ENCODE data around the gene LBP.

- TF ChIP-seq CTCF (conservative IDR thresholded peaks at IDR 0.05; ENCODE audit: low read depth in 2 of 2), result no peak
- TF ChIP-seq REST (IDR thresholded peaks at IDR 0.05; ENCODE audit: unreplicated experiment), result no peak
- TF ChIP-seq EZH2 (IDR thresholded peaks at IDR 0.05; ENCODE audit: low read depth, unreplicated experiment), result no peak
- no peak for TF ChIP-seq CREB1 (CRISPR knock-in tag; IDR thresholded peaks at IDR 0.05; ENCODE audit: low read depth)
- no peak for TF ChIP-seq POLR2AphosphoS5 (IDR thresholded peaks at IDR 0.05; ENCODE audit: low read depth)
- TF ChIP-seq EZH2phosphoT487 (IDR thresholded peaks at IDR 0.05; ENCODE audit: unreplicated experiment), result no peak
Measured at GRCh38 chr20:38402089-38402488, 55.8 kb downstream of the LBP start.

Data from GM23338 (cell line).